SU-DHL-6 (cell line): ENCODE measurements around the gene SLC6A3.

Experiments used
- H2AFZ ChIP-seq: fragments of 200-600 bp; sonication (generic); 2 replicates; pipeline ENCODE4 v1.6.1; 2014; ENCODE audit warnings: low read depth, mild to moderate bottlenecking, moderate library complexity, mixed read lengths, antibody characterized with exemption, low read length; ENCODE audit not compliant: severe bottlenecking
- H3F3A ChIP-seq: fragments of 200-600 bp; shearing (Covaris generic); 2 replicates; pipeline ENCODE4 v1.6.0; 2016; ENCODE audit warnings: antibody characterized with exemption, mild to moderate bottlenecking; ENCODE audit not compliant: insufficient read depth
- H3K27ac ChIP-seq: fragments of 200-600 bp; sonication (generic); 2 replicates; pipeline ENCODE4 v1.5.1; 2016; ENCODE audit warnings: low read depth, mild to moderate bottlenecking, low read length, moderate library complexity, mixed read lengths
- H3K27me3 ChIP-seq: fragments of 200-600 bp; sonication (generic), shearing (Covaris generic); 2 replicates; pipeline ENCODE4 v1.6.0; 2014; ENCODE audit warnings: mild to moderate bottlenecking, low read length
- H3K36me3 ChIP-seq: fragments of 200-600 bp; sonication (generic); 2 replicates; pipeline ENCODE4 v1.6.1; 2014; ENCODE audit warnings: mild to moderate bottlenecking, low read length, mixed read lengths
- H3K4me2 ChIP-seq: fragments of 300-600, 200-600 bp; shearing (Covaris generic), sonication (generic); 2 replicates; pipeline ENCODE4 v1.6.0; 2014; ENCODE audit warnings: low read length, low read depth, mild to moderate bottlenecking; ENCODE audit not compliant: poor library complexity, severe bottlenecking
- H3K4me3 ChIP-seq: fragments of 200-600 bp; sonication (generic); 2 replicates; pipeline ENCODE4 v1.5.1; 2014; ENCODE audit warnings: antibody characterized with exemption, low read length, mild to moderate bottlenecking, mixed read lengths; ENCODE audit not compliant: insufficient read depth, poor library complexity, severe bottlenecking
- H3K79me2 ChIP-seq: fragments of 200-600 bp; sonication (generic); 2 replicates; pipeline ENCODE4 v1.6.1; 2014; ENCODE audit warnings: mild to moderate bottlenecking, low read length, moderate library complexity; ENCODE audit not compliant: insufficient read depth
- H3K9ac ChIP-seq: fragments of 200-600 bp; sonication (generic); 2 replicates; pipeline ENCODE4 v1.7.0; 2014; ENCODE audit warnings: mild to moderate bottlenecking, low read length
- H3K9me2 ChIP-seq: fragments of 200-600 bp; sonication (generic); replicated peaks from 2 replicates; pipeline ENCODE4 v1.6.1; 2014; ENCODE audit warnings: low read length; ENCODE audit not compliant: insufficient read depth
- H3K9me3 ChIP-seq: fragments of 200-600 bp; sonication (generic); 2 replicates; pipeline ENCODE4 v1.6.1; 2014; ENCODE audit warnings: low read length, mixed read lengths; ENCODE audit not compliant: insufficient read depth
- H4K20me1 ChIP-seq: fragments of 200-600 bp; sonication (generic); 2 replicates; pipeline ENCODE4 v1.6.1; 2014; ENCODE audit warnings: low read depth, mild to moderate bottlenecking, antibody characterized with exemption, low read length, moderate library complexity, mixed read lengths
- EZH2phosphoT487 ChIP-seq: fragments of 200-600 bp; sonication (generic), shearing (Covaris generic); conservative IDR thresholded peaks from 2 replicates; pipeline ENCODE4 v1.6.1; 2018; ENCODE audit warnings: mild to moderate bottlenecking, antibody characterized with exemption, low read length, moderate library complexity, mixed read lengths
- TF ChIP-seq, protein P1 (sequence below): fragments of 200-600 bp; sonication (generic); IDR thresholded peaks from one replicate; pipeline ENCODE4 v1.5.1; 2017; ENCODE audit warnings: antibody characterized with exemption, mild to moderate bottlenecking, low read length, moderate library complexity; ENCODE audit not compliant: insufficient read depth, poor library complexity, severe bottlenecking

Gene SLC6A3

DNA sequence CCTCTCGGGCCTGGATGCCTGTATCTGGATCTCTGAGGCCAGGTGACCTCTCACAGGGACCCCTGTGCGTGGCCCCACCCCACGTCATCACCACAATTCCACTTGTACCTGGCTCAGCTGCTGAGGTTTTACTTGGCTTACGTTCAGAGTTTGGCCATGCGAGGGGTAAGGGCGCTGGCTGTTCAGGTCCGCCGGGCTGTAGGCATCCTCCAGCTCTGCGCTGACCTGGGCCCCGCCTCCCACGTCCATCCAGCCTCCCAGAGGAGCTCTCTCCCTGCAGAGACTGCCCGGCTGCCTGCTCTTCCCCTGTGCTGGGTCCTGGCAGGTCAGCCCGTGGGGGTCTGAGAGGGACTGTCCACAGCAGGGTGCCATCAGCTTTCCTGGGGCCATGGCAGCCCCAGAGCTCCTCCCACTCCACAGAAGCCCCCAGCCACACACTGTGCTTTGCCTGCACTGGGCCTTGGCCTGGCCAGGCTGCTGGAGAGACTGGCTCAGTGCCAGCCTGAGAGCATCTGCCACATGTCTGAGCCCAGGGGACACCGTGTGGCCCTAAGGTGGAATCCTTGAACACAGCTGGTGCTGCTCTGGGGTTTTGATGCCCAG, 43.6 kb downstream of the SLC6A3 start:
- TF ChIP-seq EZH2phosphoT487, result no peak
- TF ChIP-seq, protein P1, sequence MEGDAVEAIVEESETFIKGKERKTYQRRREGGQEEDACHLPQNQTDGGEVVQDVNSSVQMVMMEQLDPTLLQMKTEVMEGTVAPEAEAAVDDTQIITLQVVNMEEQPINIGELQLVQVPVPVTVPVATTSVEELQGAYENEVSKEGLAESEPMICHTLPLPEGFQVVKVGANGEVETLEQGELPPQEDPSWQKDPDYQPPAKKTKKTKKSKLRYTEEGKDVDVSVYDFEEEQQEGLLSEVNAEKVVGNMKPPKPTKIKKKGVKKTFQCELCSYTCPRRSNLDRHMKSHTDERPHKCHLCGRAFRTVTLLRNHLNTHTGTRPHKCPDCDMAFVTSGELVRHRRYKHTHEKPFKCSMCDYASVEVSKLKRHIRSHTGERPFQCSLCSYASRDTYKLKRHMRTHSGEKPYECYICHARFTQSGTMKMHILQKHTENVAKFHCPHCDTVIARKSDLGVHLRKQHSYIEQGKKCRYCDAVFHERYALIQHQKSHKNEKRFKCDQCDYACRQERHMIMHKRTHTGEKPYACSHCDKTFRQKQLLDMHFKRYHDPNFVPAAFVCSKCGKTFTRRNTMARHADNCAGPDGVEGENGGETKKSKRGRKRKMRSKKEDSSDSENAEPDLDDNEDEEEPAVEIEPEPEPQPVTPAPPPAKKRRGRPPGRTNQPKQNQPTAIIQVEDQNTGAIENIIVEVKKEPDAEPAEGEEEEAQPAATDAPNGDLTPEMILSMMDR, result no peak

DNA sequence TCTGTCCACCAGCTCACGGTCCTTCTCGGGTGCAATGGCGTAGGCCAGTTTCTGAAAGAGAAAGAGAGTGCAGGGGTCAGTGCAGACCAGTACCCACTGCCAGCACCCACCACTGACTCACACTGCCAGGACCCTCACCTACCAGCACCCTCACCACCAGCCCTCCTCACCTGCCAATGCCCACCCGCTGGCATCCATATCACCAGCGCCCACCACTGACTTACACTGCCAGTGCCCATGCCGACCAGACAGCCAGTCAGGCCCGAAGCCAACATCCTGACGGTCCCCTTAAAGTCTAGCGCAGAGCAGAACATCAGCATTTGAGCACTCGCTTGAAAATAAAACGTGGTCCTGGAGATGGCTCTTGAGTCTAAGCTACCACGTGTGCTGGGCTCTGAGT, 44.3 kb downstream of the SLC6A3 start:
- Histone ChIP-seq H3K79me2 (no peaks in the 10 kb centered on the region), H3K27ac (no peak overlapping the region), H4K20me1 (no peaks in the 10 kb centered on the region), H3K9me2 (no peaks in the 10 kb centered on the region), H3K4me2 (no peak overlapping the region), H3K9me3 (no peaks in the 10 kb centered on the region), H3K36me3 (no peaks in the 10 kb centered on the region), H3K4me3 (no peak overlapping the region), H3F3A (no peaks in the 10 kb centered on the region), H2AFZ (no peak overlapping the region), H3K9ac (no peak overlapping the region), H3K27me3 (no peaks in the 10 kb centered on the region)
- TF ChIP-seq, protein P1, result no peak
- TF ChIP-seq EZH2phosphoT487, result no peak

More for the DNA sequence above, 43.6 kb downstream of the SLC6A3 start:
- H3K9ac ChIP-seq, result no peak overlapping the region
- H3K4me2 ChIP-seq, result no peak overlapping the region
- no peaks in the 10 kb centered on the region for H3K27me3 ChIP-seq
- H3K9me3 ChIP-seq, result no peaks in the 10 kb centered on the region
- no peak overlapping the region for H3K27ac ChIP-seq
- H2AFZ ChIP-seq, result no peak overlapping the region
- no peaks in the 10 kb centered on the region for H4K20me1 ChIP-seq
- no peaks in the 10 kb centered on the region for H3F3A ChIP-seq
- no peak overlapping the region for H3K4me3 ChIP-seq
- H3K9me2 ChIP-seq, result no peaks in the 10 kb centered on the region
- no peaks in the 10 kb centered on the region for H3K36me3 ChIP-seq
- H3K79me2 ChIP-seq, result no peaks in the 10 kb centered on the region

DNA sequence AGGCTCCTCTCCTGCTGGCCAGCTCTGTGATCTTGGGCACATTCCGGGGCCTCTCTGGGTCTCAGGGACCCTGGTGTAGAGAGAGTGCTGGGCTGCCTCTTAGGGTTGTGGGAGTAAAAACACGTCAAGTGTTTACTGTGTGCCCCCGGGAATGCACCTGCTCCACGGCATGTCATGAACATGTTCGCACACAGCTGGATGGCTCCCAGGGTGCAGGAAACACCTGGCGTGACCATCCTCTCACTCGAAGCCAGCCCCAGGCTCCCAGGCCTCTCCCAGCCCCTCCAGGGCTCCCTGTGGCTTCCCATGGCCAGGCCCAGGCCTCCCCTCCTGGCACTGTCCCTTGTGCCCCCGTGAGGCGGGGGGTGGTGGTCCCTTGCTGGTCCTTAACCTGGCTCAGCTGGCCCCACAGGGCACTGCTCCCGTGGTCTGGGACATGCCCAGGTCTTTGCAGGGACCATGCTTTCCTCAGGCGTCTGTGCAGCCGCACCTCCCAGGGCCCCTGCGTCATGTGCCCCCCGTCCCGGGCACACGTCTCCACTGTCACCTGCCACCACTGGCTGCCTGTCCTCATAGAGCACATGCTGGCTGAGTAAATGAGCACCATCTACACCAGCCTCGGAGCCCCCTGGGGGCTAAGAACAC, 44.9 kb downstream of the SLC6A3 start:
- Histone ChIP-seq H3K27me3 (no peaks in the 10 kb centered on the region), H4K20me1 (no peaks in the 10 kb centered on the region), H2AFZ (no peak overlapping the region), H3K9me3 (no peaks in the 10 kb centered on the region), H3K9me2 (no peaks in the 10 kb centered on the region), H3K36me3 (no peaks in the 10 kb centered on the region), H3K9ac (no peak overlapping the region), H3K4me3 (no peak overlapping the region), H3K79me2 (no peaks in the 10 kb centered on the region), H3K27ac (no peak overlapping the region), H3F3A (no peaks in the 10 kb centered on the region), H3K4me2 (no peak overlapping the region)
- TF ChIP-seq EZH2phosphoT487, result no peak
- TF ChIP-seq, protein P1, result no peak
